HG03060 (cell line): ENCODE data around the gene SH3BP4.
"Not testable (repeated sequence)": the region's sequence is repeated elsewhere in the genome, so short reads cannot be mapped to it uniquely, and the experiment has no call there.

ENCODE experiments used
- ATAC-seq: cut with Tn5 transposase; IDR thresholded peaks from one replicate; pipeline ENCODE4 v1.9.1; 2021; ENCODE audit warnings: low read depth, moderate number of reproducible peaks; ENCODE audit not compliant: unreplicated experiment

The SH3BP4 gene

DNA sequence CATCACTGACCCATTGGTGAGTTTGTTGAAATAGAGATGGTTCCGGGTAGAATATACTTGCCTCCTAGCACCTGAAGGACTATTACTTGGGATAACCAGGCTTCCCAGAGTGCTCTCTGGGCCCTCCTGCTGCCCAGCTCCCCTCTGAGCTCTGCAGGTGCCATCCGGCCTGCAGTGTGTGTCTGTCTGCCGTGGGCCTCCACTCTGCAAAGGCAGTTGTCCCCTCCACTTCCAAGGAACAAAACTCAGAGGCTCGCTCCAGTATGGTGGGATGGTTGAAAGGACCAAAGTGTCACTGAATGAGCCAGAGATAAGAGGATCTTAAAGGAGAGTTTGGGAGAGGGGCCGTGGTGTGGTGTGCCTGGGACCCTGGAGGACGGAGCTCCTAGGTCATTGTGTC lies 57.3 kb downstream of the SH3BP4 start:
- ATAC-seq: no peak

DNA sequence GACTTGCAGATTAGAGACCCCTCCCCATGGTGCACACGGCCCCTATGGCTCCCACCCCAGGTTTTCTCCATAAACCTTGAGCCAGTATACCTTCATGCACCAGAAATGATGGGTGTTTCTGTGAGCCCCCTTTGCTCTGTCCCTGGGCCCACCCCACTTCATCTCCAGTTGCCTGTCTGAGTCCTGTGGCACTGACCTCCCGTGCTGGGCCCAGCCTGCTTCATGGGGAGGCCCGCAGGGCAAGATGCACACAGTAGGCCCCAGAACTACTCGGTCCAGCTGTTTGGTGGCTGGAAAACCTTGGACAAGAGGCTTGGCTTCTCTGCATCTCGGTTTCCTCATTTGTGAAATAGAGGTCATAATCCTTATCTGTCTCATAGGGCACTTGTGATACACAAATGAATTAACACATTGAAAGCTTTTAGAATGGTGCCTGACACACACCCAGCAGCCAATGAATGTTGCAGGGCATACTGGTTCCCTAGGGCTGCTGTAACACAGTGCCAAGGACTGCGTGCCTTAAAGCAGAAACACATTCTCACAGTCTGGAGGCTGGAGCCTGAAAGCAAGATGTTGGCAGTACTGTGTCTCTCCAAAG lies 58.4 kb downstream of the SH3BP4 start:
- ATAC-seq: no peak

DNA sequence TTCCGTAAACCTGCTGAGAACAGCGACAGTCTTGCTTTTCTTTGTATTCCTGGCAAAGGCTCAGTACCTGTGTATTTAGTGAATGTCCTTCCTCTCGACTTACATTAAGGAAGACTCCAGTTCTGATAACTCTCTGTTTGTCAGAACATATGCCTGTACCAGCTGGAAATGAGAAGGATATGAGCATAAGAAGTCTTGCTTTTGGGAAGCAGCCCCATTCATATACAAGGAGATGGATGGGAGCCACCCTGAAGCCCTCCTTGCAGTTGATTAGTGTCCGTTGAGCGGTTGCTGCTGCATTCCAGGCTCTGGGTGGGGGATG lies 59.8 kb downstream of the SH3BP4 start:
- ATAC-seq: no peak

DNA sequence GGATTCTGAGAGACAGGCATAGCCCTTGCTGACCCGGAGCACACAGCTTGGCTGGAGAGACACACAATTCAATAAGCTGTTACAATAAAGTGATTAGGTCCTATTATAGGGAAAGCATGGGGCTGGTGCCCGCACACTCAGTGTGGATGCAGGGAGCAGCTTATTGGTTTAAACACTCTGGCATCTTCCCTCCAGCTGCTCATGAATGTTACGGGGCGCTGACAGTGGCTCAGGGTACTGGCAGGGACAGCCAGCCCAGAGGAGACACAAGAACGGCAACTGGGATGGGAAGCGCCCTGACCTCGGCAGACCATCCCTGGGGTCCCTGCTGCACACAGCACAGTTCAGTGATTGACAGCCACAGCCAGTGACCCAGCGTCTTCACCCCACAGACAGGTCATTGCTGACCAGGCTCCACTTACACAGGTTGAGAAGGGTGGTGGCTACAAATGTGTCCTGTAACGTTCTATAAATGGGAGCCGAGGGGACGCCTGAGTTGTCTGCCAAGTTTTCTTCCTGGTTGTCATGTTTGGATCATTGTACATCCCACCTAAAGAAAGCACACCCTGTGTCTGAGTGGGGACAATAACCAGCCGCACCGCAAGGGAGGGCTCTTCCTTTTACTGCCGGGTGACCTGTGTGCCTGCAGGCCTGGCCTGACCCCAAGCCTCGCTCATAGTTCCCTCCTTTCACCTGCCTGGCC lies 60.3 kb downstream of the SH3BP4 start:
- ATAC-seq: no peak

DNA sequence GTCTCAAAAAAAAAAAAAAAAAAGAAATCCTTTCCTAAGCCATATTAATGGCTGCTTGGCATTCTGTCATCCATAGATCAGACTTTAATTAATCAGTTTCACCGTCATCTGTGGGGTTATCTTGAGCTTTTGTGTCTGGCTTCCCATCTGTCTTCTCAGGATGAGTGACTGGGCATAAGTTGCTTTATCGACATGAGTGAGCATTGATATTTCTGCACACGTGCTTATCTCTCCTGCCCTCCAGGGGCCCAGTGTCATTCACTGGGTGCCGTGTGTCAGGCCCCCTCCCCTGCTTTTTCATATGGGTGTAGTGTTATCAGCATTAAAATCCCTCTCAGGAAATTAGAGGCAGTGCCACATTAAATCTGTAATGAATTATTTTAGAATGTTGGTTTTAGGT lies 65.6 kb downstream of the SH3BP4 start:
- ATAC-seq: no peak

DNA sequence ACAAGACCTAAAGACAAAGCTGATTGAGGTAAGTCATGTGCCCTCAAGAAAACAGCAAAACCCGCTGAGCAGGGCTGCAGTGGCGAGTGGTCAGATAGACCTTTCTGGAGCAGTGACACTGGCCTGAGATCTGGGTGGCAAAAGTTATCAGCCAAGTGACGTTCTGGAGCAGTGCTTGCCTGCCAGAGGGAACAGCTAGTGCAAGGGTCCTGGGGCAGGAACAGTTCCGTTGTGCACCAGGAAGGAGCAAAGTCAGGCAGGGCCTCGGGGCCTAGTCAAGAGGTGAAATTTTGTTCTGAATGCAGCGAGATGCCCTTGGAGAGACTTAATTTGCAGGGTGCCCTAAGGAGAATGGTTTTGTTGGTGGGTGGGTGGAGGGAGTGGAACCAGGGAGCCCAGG lies 67.0 kb downstream of the SH3BP4 start:
- no peak for ATAC-seq

DNA sequence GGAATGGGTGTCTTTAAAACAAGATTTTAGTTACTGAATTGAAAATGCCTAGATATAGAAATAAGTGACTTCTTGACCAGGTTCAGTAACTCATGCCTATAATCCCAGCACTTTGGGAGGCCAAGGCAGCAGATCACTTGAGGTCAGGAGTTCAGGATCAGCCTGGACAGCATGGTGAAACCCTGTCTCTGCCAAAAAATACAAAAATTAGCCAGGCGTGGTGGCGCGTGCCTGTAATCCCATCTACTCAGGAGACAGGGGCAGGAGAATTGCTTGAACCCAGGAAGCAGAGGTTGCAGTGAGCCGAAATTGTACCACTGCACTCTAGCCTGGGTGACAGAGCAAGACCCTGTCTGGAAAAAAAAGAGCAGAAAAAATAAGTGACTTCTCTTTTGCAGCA lies 68.3 kb downstream of the SH3BP4 start:
- not testable (repeated sequence) for ATAC-seq

DNA sequence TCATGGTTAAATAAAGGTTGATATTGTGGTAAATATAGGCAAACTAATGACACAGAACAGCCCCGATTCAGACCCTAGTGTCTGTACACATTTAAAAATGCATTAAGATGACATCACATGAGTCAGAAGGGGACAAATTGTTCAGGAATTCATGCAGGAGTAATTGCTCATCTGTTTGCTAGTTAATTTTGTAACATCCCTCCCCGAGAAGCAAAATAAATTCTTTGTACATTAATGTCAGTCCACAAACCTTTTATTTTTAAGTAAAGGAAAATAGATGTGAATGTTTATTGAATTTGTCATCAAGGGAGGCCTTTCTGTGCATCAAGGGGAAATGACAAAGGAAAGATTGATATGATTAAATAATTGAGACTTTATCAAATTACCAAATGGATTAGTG lies 69.9 kb downstream of the SH3BP4 start:
- ATAC-seq: no peak

DNA sequence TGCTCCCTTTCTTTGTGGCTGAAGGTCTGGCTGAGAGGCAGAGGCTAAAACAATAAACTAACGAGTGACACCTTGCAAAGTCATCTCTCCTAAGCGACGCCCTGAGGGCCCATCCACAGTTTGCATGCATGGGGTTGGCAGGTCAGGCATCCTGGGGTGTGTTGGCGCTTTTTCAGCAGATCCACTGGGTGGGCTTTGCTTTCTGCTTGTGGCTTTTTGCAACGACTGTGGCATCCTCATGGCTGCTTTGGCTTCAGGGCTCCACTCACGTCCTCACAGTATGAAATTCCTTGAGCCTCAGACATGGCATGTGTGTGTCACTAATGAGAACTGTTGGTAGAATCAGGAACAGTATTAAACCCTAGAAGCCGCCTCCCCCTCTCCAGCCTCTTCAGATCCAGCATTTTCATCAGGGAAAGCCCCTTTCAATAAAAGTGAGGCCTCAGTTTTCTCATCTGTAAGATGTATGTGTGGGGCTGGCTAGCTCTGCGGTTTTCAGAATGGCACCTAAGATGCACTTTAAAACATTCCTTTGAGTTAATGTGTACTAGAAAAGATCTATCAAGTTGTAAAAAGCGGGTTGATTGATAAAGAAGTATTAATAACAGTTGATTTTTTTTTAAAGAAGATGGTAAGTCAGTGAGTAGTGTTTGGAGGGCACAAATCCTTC lies 72.5 kb downstream of the SH3BP4 start:
- ATAC-seq: no peak

DNA sequence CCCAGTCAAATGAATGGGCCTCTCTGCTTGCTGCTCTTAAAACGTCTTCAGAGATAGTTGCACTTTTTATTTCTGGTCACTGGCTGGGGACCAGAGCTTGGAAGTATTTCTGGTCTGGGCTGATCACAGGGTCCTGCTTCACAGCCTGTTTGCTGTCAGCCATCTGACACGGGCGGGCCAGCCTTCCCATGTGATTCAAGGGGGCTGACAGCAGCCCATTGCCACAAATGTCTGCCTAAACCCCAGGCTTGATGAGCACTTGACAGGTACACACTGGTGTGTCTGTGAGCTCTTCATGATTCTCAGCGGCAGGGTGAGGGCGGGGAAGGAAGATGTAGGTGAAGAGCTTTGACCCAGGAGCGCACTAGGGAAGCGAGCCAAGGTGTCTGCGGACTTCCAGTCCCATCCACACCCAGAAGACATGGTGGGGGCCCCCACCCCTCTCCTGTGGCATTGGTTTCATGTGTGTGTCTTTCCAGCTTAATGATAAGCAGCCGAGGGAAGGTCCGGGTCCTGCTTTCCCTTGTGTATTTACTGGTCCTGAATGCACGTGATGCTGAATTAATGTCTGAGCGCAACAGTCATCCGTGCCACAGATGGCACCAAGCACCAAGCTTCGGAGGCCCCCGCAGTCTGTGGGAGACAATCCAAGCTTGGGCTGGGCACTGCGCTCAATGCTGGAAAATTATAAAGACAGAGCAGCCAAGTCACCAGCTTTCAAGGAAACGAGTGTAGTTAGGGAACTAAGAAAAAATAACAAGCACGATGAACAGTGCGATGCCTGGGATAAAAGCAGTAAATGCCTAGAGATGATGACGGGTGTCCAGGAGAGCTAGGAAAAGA lies 73.3 kb downstream of the SH3BP4 start:
- no peak for ATAC-seq

DNA sequence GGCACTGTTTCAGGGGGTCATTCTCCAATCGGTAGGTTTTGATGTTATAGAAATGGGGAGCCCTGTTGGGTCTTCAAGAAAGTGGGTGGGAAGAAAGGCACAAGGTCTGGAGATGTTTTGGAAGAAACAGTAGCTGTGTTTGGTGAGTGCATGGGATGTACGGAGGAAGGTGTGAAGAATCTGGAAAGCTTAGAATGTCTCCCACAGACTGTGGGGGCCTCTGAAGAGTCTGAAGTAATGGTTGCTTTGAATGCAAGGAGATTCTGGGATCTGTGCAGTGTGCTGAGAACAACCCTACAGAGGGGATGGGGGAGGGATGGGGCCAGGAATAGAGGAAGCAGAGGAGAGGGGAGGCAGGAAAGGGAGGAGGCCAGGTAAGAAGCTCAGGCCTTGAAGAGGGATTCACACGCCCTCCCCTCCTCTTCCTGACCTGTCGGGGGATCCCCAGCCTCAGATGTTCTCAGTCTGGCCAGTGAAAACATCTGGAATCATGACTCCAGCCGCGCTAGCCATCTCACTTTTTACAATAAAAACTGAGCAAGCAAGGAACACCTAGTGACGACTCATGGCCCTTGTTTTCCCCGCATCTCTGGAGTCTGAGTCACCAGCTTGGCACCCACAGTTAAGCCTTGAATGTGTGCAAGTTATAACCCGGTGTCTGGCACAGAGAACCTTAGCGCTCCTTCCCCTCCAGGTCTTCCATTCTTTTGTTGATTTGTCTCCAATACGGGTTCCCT lies 74.2 kb downstream of the SH3BP4 start:
- no peak for ATAC-seq

DNA sequence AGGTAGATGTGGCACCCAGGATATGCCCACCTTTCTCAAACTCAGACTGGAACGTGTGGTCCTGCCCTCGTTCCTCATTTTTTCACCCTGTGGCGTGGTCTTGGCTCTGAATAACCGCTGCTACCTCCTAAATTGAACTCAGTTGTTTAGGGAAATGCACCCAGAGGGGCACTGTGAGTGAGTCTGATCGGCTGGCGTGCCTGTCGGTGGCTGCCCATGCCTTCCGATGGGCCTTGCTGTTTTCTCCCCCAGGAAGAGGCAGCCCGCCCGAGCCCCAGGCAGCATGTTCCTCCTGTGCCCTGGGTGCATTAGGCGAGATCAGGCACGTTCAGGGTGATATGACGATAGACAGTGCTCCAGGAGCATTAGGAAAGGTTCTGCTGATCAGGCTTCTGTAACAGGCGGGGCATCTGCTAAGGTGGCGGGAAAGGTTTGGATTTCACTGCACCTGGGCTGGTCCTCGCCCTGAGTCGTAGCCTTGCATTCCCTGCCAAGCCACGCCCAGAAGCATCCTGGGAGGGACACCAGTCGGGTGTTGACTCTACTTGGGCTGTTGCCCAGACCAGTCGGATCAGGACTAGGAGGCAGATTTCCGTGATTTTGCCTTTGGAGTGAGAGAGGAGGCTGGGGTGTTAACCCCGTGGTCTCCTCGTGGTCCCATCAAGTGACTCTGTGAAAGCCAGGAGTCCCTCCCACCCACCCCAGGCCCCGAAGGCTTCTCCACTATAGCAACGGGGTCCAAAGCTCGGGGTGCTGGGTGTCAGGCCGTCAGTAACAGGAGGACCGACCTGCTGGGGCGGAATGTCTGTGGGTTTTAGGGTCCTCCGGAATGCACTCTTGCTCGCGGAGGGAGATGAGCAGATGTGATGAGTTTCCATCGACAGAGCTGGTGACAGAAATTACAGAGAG lies 75.1 kb downstream of the SH3BP4 start:
- no peak for ATAC-seq

DNA sequence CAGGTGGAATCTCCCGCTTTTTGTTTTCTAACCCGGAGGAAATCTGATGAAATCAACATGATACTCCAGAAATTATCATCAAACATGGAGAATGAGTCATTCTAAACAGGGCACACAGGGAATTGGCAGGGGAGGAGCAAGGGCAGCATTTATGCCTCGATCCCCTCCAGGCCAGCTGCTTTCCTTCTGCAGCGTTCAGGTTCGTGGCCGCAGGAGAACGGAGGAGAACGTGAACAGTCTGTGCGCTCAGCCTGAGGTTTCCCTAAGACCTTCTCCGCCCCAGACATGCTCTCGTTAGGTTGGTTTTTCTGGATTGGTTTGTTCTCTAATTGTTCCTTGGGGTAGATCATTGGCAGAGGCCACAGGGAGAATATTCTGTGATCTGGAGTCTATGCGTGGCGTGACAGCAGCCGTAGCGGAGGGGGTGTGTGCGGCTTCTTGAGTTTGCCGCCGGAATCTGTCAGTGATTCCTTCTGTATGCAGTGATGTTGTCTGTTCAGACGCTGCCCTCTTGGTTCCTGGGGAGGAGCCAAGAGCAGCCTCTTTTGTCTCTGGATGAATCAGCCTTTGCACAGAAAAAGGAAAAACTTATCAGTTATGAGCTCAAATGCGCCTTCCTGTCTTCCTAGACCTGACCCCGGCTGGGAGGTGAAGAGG lies 75.9 kb downstream of the SH3BP4 start:
- no peak for ATAC-seq

DNA sequence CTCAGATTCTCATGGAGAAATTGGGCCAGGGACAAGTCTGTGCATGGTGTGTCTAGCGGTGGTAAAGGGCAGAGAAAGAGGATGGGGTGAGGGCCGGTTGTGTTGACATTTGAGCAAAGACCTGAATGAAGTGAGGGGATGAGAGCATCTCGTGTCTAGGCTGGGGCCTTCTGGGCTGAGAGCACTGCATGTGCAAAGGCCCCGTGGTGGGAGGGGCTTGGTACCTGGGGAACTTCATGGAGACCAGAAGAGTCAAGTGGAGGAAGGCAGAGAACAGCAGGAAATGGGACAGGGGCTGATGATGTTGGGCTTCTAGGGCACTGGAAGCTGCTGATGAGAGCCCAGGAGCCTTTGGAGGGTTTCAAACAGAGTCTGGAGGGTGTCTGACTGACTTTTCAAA lies 76.8 kb downstream of the SH3BP4 start:
- no peak for ATAC-seq

DNA sequence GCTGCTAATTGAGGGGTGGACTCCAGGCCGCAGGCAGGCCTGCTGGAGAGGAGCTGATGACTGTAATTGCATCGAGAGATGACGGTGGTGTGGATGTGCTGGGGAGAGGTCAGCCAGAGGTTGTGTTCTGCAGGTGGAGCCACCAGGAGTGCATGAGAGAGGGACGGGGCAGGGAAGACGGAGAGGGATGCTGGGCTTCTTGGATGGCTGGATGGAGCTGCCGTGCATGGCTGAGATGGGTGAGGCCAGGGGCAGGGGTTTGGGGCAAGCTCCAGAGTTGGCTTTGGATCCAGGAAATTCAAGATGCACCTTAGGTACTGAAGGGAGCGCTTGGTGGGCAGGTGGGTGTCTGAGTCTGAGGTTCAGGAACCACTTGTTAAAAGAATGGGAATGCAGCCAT lies 77.2 kb downstream of the SH3BP4 start:
- no peak for ATAC-seq

DNA sequence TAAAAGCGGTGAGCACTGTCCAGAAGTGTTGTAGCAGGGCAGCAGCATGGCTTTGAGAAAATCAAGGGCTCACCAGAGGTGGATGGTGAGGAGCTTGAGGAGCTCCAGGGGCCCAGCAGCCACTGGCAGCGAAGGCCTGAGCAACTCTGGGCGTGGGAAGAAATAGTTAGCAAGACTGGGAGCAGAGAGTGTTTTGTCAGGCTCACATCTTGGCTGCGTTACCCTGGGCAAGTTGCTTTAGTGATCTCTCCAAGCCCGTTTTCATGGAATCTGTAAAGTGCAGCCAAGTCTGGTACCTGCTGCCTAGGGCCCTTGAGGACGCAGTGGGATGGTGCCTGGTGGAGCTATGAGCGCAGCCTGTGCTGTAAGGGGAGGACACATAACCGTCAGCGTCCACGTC lies 78.3 kb downstream of the SH3BP4 start:
- ATAC-seq: no peak

DNA sequence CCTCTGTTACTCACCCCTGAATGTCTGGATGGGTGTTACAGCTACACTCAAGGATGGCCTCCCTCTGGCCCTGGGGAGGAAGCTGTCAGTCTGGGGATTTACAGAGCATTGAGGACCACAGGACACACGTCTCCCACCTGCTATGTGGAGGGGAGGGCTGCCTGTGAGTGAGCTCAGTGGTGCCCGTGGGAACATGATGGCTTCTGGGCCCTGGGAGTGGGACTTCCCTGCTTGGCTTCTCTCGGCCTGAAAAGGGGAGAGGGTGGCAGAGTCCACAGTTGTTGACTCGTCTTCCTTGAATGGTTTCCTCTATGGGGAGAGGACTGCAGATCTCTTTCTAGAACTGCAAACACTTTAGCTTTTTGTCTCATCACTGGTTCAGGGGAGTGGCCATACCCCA lies 79.1 kb downstream of the SH3BP4 start:
- ATAC-seq: no peak

DNA sequence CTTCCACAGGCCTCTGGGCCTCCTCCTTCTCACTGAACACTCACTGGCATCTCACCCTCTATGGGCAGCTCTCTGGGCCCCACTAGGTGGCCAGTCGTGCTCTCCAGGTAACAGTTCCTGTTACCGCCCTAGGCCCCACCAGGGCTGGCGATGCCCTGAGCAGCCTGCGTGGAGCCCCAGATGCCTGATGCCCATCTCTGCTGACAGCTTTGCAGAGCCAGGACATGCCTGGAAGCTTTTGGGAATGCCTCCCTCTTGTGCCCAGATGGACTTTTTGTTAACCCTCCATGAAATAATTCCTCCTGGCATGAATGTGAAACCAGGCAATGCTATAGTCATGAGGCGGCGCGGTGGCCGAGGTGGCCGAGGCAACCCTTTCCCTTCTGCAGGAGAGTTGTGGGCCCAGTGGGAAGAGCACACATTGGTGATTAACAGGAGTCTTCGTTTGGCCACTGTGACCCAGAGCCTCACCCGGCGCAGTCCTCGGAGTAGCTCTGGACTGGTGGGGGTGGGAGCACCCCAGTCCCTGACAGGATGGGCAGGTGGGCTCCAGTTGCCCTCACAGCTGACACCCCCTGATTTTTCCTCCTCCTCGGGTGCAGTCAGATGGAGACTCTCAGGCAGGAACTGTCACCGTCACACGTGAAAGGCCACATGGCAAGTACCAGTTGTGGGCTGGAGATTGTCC lies 80.0 kb downstream of the SH3BP4 start:
- ATAC-seq: no peak

DNA sequence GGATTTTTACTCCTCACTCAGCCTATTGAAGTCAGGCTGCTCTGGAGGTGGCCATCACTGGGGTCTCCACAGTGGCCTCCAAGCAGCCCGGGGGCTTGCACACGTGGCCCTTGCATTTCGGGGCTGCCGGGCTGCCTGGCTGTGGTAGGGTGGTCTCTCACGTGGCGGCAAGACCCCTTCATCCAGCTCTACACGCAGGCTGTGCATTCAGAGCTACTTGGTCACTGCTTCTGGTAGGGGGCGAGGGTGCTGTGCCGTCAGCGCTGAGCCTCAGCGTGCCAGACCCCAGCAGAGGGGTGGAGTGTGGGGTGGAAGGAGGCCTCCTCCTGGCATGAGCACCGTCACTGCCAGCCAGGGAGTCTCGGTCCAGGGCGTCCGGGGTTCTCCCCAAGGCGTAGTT lies 80.6 kb downstream of the SH3BP4 start:
- no peak for ATAC-seq
